Psoas muscle (tissue), 8 donors: ENCODE results near the gene GRK5. TPM values are rescaled to one million over a fixed set of nuclear protein-coding genes. Genes with fewer than 3 reads are reported as not detected.
A peak's percentile ranks its signal among the peaks of the same experiment; 100 is the strongest.

Experiments used
- ATAC-seq, 4 donors: fragments of 200-7000 bp; cut with Tn5 transposase; one replicate each; pipeline ENCODE4 v1.9.1; 2020; ENCODE audit warnings: moderate library complexity in 3 of 4, mild to moderate bottlenecking in 2 of 4
- DNase-seq, 2 donors: peaks; one replicate each; pipeline ENCODE4 v3.0.0-alpha.2; 2020
- H3K27ac ChIP-seq: fragments of 200-600 bp; one replicate; pipeline ENCODE4 v1.8.0; 2022
- H3K27me3 ChIP-seq, 3 donors: fragments of 200-600 bp in 1 of 3; one replicate each; pipeline versions ENCODE4 v1.6.1 to v1.8.0; 2013 to 2022; ENCODE audit warnings: low read length in 2 of 3, mild to moderate bottlenecking in 2 of 3, moderate library complexity in 1 of 3; ENCODE audit not compliant: insufficient read depth in 3 of 3
- H3K36me3 ChIP-seq, 2 donors: fragments of 200-600 bp in 1 of 2; one replicate each; pipeline versions ENCODE4 v1.6.1 to v1.8.0; 2013 to 2022; ENCODE audit warnings: low read depth in 1 of 2, mild to moderate bottlenecking in 1 of 2, moderate library complexity in 1 of 2; ENCODE audit not compliant: insufficient read depth in 1 of 2
- H3K4me1 ChIP-seq: fragments of 200-600 bp; one replicate; pipeline ENCODE4 v1.8.0; 2022
- H3K4me3 ChIP-seq: fragments of 200-600 bp; one replicate; pipeline ENCODE4 v1.8.0; 2022; ENCODE audit warnings: mild to moderate bottlenecking
- H3K9me3 ChIP-seq: fragments of 200-600 bp; one replicate; pipeline ENCODE4 v1.8.0; 2022
- WGBS, 3 donors: extraction: QIAGEN DNeasy Blood & Tissue Kit; methylation state at CpG; one replicate each; pipeline versions ENCODE4 v1.1.6 to v1.1.7; 2013; 5-methylcytosine and 5-hydroxymethylcytosine counted together
- intact Hi-C, 2 donors: fragments of 100-400 bp; cut with DNase I; formaldehyde crosslinking; loops; one replicate each; pipeline versions ENCODE4 v1.11.0 to v1.14.2; 2022
- polyA plus RNA-seq, 3 donors: library from polyadenylated mRNA; stranded (reverse); fragments of 200-250 nt; gene quantifications; one replicate each; pipeline ENCODE4 v1.2.3, GENCODE V29; 2013
- total RNA-seq, 4 donors: library from RNA; stranded (reverse); fragmentation: NEBNext Ultra II Directional in 2 of 4; extraction: Animal tissue kit (Norgen Biotek cat#: 25700) in 2 of 4; gene quantifications; one replicate each; pipeline versions ENCODE4 v1.2.1 to v1.2.4, GENCODE V29; 2021 to 2023
- TF ChIP-seq, protein P1 (sequence below): fragments of 200-600 bp; IDR thresholded peaks from one replicate; pipeline ENCODE4 v1.8.0; 2022; ENCODE audit warnings: antibody characterized with exemption
- donor health status: healthy with polysubstance abuse.
- donor health status: DM: no; HTN: no; CAD: no; lungs with moderate emphysema.
- donor health status: Bipolar disorder and iron deficiency.
- donor health status: healthy.
- donor health status: DM: yes; HTN: yes; CAD: no.
- donor health status: DM: no; HTN: no; CAD: no.
- donor health status: DM: no; HTN: no; CAD: no.
- donor health status: DM: yes; HTN: yes; CAD: no.

The GRK5 gene
- total and polyA plus RNA-seq, 7 donors: 7.0 to 15.5 (median 8.0) TPM

- H3K36me3 ChIP-seq: no peaks in the 10 kb centered on the region
- H3K4me3 ChIP-seq: no peak overlapping the region
- intact Hi-C loops: loop anchor here (1.0 to 5.0 kb wide), 2 partner anchors 219 to 221 kb away; no protein-coding TSS in a partner anchor
- no peak for ATAC-seq
- no peak overlapping the region for H3K27ac ChIP-seq
- no peaks in the 10 kb centered on the region for H3K4me1 ChIP-seq
- TF ChIP-seq, protein P1, sequence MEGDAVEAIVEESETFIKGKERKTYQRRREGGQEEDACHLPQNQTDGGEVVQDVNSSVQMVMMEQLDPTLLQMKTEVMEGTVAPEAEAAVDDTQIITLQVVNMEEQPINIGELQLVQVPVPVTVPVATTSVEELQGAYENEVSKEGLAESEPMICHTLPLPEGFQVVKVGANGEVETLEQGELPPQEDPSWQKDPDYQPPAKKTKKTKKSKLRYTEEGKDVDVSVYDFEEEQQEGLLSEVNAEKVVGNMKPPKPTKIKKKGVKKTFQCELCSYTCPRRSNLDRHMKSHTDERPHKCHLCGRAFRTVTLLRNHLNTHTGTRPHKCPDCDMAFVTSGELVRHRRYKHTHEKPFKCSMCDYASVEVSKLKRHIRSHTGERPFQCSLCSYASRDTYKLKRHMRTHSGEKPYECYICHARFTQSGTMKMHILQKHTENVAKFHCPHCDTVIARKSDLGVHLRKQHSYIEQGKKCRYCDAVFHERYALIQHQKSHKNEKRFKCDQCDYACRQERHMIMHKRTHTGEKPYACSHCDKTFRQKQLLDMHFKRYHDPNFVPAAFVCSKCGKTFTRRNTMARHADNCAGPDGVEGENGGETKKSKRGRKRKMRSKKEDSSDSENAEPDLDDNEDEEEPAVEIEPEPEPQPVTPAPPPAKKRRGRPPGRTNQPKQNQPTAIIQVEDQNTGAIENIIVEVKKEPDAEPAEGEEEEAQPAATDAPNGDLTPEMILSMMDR: no peak
- peak in 1 of 2 donors; percentile 45 for DNase-seq
- H3K9me3 ChIP-seq: no peaks in the 10 kb centered on the region
- H3K27me3 ChIP-seq: no peaks in the 10 kb centered on the region
- WGBS, 3 donors: 88 to 92% (median 91%) methylated on average over 9 of the region's 9 CpGs
Measured at GRCh38 chr10:119417852-119418251, 210.5 kb downstream of the GRK5 start.

GRCh38 chr10:119418362-119418761 lies 211.0 kb downstream of the GRK5 start:
- no peak overlapping the region for H3K27ac ChIP-seq
- no peaks in the 10 kb centered on the region for H3K36me3 ChIP-seq
- no peaks in the 10 kb centered on the region for H3K4me1 ChIP-seq
- no peaks in the 10 kb centered on the region for H3K27me3 ChIP-seq
- WGBS, 3 donors: 72 to 85% (median 81%) methylated on average over 4 of the region's 4 CpGs
- DNase-seq: peak in 1 of 2 donors; percentile 49
- TF ChIP-seq, protein P1: no peak
- intact Hi-C loops: loop anchor here (1.0 to 5.0 kb wide), 2 partner anchors 219 to 221 kb away; no protein-coding TSS in a partner anchor
- ATAC-seq: no peak
- H3K4me3 ChIP-seq: no peak overlapping the region
- no peaks in the 10 kb centered on the region for H3K9me3 ChIP-seq

- TF ChIP-seq, protein P1: no peak
- Histone ChIP-seq H3K4me1 (no peaks in the 10 kb centered on the region), H3K27me3 (no peaks in the 10 kb centered on the region), H3K4me3 (no peak overlapping the region), H3K27ac (no peak overlapping the region), H3K36me3 (no peaks in the 10 kb centered on the region), H3K9me3 (no peaks in the 10 kb centered on the region)
- 96 to 100% (median 98%) methylated on average over 2 of the region's 2 CpGs for WGBS, 3 donors
- intact Hi-C loops: loop anchor here in 1 of 2 donors (5.0 kb wide), 1 partner anchor 223 kb away; no protein-coding TSS in a partner anchor
- DNase-seq (no peak), ATAC-seq (no peak)
Measured at GRCh38 chr10:119419931-119420330, 212.6 kb downstream of the GRK5 start.

DNA sequence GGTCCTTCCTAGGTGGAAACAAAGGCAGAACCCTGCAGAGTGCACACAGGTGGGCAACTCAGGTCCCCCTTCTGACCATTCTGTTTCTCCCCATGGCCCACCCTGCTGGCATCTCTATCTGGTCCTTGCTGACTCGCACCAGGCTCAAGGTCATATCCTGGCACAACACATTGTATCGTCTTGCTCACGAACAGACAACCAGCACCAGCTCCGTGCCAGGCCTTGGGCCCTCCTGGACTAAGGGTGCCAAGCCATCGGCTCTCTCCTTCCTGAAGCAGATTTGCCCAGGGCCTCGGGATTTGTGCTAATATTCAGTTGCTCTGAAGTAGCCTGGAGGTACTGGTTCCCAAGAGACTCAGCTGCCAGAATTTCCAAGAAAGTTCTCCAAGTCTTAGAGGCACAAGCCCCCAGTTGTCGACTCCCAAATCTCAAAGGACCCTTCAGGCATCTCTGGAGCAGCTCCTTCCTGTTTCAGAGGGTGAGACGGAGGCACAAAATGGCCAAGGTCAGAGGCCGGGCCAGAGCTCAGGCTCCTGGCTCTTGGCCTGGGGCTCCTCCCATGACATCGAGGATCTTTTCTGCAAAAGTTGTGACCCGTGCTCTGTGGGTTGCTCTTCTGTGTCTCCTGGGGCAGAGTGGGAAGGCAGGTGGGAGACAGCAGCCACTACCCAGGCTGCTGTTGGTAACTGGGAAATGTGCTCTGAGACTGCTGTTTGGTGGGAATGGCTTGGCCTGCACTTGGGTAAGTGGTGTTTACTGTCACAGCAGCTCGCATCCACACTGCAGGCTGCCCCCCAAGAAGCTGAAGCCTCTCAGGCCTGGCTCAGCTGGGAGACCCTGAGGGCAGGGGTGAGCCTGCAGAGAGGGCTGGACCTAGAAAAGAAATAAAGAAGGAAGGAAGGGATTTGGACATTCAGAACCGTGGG lies 213.8 kb downstream of the GRK5 start:
- Histone ChIP-seq H3K4me1 (no peaks in the 10 kb centered on the region), H3K4me3 (no peak overlapping the region), H3K27ac (peak overlapping the region; percentile 4), H3K9me3 (no peaks in the 10 kb centered on the region), H3K27me3 (no peaks in the 10 kb centered on the region), H3K36me3 (no peaks in the 10 kb centered on the region)
- TF ChIP-seq, protein P1: no peak
- intact Hi-C loops: no loop called here
- DNase-seq (peak in 1 of 2 donors; percentile 62), ATAC-seq (peak in 1 of 4 donors; percentile 22)
- 44 to 65% (median 45%) methylated on average over 13 of the region's 13 CpGs for WGBS, 3 donors
